ENCODE measurements around the gene SHOX.

SHOX gene

DNA sequence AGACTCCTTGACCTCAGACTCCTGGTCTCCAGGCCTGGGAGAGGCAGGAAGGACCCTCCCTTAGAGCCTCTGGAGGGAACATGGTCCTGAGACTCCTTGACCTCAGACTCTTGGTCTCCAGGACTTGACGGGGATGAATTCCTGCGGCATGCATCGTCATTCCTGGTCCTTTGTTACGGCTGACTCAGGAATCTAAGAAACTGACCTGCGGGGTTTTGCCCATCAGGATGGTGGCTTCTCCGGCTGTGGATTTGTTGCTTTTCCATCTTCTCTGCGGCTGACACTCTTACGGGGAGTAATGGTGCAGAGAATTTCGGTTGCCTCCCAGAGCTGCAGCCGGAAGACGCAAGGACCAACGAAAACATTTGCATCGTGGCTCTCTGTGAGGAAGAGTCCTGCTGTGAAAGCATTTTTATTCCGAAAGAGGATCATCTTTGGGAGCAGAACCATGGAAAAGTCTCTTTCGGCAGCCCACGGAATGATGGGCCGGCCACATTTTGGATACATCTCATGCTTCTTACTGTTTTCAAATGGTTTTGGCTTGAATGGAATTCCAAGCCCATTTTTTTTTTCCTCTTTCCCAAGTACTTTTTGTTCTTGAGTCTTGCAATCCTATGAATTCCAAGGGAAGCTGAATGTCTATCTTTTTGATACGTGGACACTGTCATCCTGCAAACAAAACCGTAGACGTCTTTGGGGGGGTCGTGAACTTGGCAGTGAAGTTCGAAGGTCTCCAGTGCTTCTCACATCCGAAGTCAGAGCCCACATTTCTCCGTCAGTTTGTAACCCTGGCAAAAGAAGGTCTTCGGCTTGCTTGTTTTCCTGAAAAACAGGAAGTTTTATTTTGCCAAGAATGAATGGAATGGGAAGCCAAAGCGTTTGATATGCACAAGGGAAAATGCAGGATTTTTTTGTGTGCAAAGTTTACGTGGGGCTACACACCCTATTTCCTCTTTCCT is 36.5 kb downstream of the SHOX start:
- DNase-seq (ENCODE audit: low read depth): no peak

DNA sequence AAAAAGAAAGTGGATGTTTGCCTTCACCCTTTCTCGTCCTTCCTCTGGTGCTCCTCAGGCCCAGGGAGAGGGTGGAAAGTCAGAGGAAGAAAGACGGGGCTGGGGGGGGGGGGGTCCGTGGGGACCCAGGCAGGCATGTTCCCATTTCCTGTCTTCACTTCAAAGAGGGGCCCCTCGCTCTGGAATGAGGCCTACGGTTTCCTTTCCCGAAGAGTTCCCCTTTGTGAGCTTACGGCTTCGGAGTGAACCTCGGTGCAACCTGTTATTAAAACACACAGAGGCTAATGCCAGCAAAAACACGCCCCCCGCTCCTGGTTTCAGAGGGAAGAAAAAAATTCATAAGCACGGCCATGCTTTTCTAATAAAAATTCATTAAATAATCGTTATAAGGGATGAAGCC is 40.1 kb downstream of the SHOX start:
- DNase-seq (ENCODE audit: low read depth): no peak

DNA sequence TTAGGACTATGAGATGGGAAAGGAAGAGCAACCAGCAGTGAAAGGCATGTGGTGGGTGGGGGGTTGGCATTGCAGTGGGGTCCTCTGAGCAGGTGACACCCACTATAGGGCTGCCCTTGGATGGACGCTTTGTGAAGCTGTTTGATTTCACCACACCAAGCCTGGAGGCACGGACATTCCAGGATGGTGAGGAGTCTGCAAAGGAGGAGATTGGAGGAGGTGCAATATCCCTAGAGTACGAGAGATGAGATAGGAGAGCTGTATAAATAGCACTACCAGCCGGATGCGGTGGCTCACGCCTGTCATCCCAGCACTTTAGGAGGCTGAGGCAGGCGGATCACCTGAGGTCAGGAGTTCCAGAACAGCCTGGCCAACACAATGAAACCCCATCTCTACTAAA is 42.3 kb downstream of the SHOX start:
- DNase-seq (ENCODE audit: low read depth): no peak

DNA sequence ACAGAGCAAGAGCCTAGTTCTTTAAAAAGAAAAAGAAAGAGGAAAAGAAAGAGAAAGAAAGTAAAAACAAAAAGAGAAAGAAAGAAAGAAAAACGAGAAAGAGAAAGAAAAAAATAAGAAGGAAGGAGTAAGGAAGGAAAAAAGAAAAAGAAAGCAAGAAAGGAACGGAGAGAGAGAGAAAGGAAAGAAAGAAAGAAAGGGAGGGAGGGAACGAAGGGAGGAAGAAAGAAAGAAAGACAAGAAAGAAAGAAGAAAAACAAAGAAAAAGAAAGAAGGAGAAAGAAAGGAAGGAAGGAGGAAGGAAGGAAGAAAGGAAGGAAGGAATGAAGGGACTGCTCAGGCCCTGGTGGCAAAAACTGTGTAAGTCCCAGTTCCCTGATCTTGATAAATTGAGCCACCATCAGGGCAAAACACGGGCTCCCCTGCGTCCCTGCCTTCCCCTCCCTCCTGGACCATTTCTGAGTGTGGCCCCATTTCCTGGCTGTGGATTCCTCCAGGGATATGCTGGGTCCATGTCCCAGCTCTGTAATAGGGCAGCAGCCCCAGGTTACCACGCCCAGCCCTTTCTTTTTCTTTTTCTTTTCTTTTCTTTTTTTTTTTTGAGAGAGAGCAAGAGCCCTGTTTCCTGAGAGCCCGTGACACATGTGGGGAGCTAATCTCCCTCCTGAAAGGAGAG is 44.8 kb downstream of the SHOX start:
- DNase-seq (ENCODE audit: low read depth): no peak

DNA sequence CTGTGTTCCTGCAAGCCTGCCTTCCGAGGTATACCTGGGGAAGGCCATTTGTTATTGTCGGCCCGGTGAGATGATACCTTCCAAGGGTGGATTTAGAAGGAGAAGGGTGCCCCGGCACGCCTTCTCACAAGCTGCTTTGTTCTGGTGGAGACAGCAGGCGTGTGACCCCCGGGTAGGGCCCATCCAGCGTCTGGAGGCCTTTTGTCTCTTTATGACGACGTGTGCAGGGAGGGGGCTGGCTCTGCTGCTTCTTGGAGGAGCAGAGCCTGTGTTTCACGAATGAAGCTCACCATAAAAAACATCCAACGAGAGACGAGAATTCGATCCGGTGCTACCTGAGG is 45.3 kb downstream of the SHOX start:
- no peak for DNase-seq (ENCODE audit: low read depth)

DNA sequence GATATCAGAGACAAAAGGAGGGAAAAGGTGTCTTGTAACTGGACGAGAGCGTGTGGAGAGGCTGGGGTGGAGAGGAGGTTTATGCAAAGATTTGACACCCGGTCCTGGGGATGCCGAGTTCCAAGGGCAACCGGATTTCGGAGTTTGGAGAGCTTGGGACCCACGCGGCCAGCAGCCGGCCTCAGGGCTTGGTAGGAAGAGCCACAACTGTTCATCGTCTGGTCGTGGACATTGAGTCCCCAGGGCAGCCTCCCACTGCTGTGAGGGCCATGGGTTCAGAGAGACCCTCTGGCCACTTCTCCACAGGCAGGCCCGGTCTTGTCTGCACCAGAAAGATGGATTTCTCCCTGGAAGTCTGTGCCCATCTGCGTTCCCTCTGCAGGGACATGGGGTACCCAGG is 46.8 kb downstream of the SHOX start:
- no peak for DNase-seq (ENCODE audit: low read depth)

DNA sequence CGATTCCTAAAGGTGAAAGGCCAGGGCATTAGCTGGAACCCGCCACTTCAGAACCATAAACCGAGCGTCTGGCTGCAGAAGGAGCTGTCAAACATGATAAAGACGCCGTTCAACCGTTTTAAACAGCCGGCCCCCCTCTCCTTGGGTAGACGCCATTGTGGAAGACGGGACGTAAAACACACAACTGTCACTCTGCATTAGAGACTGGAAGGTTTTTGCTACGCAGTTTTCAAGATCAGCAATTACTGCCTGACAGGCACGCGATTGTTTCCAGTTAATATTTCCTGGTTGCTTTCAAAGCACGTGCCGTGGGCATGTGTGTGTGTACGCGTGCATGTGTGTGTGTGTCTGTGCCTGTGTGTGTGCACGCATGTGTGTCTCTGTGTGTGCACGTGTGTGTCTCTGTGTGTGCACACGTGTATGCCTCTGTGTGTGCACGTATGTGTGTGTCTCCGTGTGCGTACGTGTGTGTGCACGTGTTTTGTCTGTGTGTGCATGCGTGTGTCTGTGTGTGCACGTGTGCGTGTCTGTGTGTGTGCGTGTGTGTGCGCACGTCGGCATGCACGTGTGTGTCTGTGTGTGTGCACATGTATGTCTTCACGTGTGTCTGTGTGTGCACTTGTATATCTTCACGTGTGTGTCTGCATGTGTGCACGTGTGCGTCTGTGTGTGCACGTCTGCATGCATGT is 48.8 kb downstream of the SHOX start:
- DNase-seq (ENCODE audit: low read depth): no peak

DNA sequence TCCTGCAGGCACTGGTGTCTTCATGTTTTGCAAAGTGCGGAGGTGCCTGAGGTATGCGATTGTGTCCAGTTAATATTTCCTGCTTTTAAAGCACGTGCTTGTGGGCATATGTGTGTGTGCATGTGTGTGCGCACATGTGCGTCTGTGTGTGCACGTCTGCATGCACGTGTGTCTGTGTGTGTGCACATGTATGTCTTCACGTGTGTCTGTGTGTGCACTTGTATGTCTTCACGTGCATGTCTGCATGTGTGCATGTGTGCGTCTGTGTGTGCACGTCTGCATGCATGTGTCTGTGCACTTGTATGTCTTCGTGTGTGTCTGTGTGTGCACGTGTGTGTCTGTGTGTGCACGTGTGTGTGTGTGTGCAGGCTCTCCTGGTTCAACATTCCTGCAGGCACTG is 49.5 kb downstream of the SHOX start:
- DNase-seq (ENCODE audit: low read depth): no peak

DNA sequence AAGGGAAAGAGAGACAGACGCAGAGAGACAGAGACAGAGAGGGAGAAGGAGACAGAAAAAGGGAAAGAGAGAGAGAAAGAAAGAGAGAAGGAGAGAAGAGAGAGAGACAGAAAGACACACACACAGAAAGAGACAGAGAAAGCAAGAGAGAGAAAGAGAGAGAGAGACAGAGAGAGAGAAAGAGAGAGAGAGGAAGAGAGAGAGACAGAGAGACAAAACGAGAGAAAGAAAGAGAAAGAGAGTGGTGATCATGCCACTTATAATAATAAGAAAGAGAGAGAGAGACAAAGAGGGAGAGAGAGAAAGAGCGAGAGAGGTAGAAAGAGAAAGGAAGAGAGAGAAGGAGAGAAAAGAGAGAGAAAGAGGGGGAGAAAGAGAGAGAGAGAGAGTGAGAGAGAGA is 51.4 kb downstream of the SHOX start:
- DNase-seq (ENCODE audit: low read depth): no peak

DNA sequence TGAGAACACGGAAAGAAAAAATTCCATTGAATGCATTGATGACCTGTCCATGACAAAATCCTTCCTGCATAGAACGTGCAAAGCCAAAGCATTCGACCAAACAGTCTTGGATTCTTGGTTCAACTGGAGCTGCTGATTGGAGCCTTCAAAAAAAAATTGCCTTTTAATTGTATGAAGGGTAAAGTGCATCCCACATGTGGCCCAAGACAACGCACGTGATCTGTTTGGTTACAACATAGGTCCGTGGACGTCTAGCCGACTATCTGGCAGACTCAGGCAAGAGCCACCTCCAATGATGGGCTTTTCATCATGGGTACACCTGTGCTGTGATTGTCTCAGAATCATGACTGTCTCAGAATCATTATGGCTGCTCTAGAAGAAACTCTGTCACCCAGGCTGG is 52.3 kb downstream of the SHOX start:
- no peak for DNase-seq (ENCODE audit: low read depth)

DNA sequence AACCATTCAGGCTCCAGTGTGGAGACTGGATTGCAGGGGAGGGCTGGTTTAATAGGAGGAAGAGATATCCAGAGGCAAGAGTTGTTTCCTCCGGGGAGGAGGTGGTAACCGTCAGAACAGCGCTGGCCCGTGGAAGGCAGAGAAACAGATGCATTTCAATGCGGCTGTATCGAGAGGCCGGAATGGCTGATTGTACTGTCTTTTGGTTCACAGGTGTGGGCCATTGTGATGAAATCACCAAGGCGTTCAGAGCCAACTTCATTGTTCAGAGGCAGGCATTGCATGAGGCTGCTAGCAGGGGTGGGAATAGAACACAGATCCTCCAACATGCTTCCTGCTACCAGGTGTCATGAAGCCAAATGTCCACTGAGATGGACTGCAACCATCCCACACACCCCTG is 53.0 kb downstream of the SHOX start:
- DNase-seq (ENCODE audit: low read depth): no peak

DNA sequence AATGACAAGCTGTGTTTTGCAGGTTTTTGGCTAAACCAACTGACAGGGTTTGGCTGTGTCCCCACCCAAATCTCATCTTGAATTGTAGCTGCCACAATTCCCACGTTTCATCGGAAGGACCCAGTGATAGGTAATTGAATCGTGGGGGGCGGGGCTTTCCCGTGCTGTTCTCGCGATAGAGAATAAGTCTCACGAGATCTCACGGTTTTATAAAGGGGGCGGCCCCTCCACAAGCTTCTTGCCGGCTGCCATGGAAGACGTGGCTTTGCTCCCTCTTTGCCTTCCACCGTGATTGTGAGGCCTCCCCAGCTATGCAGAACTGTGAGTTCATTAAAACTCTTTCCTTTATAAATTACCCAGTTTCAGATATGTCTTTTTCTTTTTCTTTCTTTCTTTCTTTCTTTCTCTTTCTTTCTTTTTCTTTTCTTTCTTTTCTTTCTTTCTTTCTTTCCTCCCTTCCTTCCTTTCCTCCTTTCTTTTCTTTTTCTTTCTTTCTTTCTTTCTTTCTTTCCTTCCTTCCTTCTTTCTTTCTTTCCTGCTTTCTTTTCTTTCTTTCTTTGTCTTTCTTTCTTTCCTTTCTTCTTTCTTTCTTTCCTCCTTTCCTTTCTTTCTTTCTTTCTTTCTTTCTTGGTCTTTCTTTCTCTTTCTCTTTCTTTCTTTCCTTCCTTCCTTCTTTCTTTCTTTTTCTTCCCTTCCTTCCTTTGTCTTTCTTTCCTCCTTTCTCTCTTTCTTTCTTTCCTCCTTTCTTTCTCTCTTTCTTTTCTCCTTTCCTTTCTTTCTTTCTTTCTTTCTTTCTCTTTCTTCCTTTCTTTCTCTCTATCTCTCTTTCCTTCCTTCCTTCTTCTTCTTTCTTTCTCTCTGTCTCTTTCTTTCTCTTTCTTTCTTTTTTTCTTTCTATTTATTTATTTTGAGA is 54.8 kb downstream of the SHOX start:
- DNase-seq (ENCODE audit: low read depth): no peak

DNA sequence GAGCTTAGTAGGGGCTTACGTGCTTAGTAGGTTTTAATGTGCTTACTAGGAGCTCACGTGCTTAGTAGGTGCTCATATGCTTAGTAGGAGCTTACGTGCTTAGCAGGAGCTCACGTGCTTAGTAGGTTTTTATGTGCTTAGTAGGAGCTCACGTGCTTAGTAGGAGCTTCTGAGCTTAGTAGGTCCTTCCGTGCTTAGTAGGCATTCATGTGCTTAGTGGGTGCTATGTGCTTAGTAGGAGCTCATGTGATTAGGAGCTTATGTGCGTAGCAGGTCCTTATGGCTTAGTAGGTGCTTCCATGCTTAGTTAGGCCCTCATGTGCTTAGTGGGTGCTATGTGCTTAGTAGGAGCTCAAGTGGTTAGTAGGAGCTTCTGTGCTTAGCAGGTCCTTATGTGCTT is 59.4 kb downstream of the SHOX start:
- no peak for DNase-seq (ENCODE audit: low read depth)

DNA sequence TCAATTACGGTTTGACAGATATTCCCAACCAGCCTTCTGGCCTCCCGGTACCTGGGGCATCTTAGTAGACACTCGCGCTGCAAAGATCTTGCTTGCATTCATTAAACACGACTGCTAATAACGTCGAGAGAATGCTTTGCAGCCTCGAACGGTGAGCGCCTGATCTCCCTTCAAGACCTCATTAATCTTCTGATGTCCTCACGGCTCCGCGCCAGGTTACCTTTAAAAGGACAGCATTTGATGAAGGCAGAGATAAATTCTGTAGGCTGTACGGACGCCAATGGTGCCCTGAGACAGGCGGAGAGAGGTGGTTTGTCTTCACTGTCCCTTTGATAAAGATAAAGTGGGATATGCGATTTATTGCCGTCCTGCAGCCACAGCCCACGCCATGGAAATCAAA is 64.2 kb downstream of the SHOX start:
- DNase-seq (ENCODE audit: low read depth): no peak

DNA sequence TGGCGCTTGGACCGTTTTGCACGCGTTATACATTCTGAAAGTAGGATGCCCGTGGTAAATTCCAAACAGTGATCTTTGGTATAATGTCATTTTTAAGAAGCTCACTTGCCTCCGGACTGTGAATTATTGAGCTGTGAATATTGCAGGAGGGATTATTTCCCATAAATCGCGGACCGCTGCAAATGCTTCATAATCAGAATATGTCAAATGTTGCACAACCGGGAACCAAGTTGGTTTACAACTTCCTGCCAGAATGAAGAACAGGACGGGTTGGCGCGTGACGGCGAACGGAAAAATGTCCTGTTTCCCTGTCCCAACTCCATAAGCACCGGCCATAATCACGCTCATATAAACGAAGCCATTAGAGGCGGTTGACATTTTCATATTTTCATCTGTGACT is 67.6 kb downstream of the SHOX start:
- DNase-seq (ENCODE audit: low read depth): no peak

DNA sequence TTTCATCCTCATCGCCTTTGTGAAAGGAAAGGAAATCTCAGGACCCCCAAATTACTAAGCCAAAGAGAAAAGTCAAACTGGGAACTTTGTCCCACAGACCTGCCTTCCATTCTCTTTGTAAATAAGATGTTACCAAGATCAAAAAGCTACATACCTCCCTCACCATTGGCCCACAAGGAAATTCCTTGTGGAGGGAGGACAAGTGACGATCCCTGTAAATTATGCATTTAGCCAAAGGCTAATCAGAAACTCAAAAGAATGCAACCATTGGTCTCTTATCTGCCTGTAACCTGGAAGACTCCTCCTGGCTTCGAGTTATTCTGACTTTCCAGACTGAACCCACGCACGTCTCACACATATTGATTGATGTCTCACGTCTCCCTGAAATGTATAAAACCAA is 70.3 kb downstream of the SHOX start:
- DNase-seq (ENCODE audit: low read depth): no peak

DNA sequence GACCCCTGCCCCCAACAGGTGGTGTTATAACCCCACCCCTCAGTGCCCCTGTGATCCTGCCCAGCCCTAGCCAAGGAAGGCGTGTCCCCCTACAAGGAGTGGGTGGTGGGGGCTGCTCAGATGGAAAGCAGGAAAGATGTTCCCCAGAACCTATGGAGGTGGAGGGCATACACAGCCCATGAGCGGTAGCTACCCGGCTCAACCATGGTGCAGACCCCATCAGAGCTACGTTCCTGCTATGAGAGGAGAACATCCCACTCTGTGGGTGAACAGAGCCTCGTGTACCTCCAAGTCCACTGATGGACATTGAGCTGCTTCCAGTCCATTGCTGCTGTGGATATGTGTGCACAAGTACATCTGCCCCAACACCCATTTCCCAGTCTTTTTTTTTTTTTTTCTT is 71.1 kb downstream of the SHOX start:
- no peak for DNase-seq (ENCODE audit: low read depth)

DNA sequence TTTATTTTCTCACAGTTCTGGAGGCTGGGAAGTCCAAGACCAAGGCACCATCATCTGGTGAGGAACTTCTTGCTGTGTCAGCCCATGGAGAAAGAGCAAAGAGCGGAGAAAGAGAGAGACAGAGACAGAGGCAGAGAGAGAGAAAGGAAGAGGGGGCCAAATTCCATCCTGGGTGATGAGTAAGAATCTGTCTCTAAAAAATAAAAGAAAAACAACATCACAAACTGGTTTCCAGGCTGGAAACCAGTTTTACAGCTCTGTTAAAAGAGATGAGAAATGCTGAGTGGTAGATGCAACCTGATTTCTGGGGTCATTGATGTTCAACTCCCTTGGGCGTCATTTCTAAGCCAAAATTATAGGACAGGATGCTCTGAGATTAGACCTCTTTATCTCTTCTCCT is 72.9 kb downstream of the SHOX start:
- DNase-seq (ENCODE audit: low read depth): no peak

DNA sequence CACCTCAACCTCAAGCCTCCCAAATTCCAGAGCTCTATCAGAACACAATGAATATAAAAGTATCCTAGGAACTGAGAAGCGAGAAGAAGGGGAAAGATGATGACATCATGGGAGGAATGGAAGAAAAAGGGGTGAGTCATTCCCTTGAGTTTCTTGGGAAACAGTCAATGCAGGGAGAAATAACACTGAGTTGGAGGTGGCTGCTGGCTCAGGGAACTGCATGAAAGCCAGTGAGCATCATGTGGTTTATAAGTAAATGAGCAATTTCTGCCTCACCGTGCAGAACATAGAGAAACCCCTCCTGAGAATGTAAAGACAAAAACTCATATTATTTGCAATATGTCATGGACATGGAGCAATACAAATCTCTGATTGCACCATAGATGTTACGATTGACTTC is 73.3 kb downstream of the SHOX start:
- DNase-seq (ENCODE audit: low read depth): no peak

Measured in T-helper 22 cell (primary cell).